Amniotic epithelial cell (primary cell): ENCODE data around the gene MINDY4.

ENCODE experiments used
- DNase-seq: peaks from one replicate; pipeline ENCODE4 v3.0.0-alpha.2; 2010; ENCODE audit warnings: low read depth

MINDY4 gene

DNA sequence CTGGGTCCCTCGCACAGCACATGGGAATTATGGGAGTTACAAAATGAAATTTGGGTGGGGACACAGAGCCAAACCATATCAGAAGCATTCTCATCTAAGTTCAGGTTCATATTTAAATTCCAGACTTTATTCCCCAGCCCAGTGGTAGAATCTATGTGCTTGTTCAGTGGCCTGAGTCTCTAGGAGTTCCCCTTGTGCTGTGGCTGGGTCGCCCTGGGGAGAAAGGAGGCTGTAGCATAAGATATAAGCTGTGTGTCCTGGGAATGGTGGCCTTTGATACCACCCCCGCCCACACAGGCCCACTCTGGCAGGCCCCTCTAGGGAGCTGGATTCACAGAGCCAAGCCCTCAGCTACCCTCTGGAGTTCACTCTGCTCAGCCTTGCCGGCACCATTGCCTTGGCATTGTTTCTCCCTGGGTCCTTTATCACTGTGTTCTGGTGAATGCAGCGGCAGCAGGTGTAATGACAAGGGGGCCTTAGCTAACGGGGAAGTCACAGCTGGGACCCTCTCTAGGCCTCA is 64.2 kb downstream of the MINDY4 start:
- no peak for DNase-seq

DNA sequence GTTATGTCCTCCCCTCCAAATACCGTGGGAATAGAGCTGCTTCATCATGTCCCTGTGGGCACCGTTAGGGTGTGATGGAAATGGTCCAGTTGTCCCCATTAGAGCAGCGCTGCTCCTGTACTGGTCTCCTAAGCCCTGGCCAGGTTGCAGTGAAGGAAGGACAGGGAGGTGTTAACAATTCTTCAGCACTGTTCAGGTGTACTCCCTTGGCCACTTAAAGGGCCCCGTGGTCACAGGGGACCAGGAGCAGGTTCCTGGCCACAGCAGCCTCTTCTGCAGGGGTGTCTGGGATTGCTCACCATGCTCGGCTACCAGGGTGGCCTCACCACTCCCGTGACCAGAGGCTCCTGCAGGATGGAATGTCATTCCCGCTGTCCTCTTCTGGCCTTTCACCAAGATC is 65.8 kb downstream of the MINDY4 start:
- no peak for DNase-seq

DNA sequence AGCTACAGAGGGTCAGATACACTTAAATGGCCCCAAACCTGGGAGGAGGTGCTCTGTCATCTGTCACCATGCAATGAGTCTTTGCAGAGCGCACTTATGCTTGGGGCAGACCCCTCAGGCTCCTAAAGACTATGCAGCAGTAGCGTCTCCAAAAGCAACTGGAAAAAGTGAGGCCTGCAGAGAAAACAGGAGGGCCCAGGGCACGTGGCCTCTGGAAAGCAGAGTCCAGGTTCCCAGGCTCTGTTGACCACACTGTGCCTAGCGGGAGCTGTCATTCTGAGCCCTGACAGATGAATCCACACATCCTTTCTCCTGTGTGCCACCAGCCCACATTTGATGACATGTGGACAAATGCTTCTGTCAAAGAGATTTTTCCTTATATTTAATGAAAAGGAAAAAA is 66.4 kb downstream of the MINDY4 start:
- DNase-seq, result no peak

DNA sequence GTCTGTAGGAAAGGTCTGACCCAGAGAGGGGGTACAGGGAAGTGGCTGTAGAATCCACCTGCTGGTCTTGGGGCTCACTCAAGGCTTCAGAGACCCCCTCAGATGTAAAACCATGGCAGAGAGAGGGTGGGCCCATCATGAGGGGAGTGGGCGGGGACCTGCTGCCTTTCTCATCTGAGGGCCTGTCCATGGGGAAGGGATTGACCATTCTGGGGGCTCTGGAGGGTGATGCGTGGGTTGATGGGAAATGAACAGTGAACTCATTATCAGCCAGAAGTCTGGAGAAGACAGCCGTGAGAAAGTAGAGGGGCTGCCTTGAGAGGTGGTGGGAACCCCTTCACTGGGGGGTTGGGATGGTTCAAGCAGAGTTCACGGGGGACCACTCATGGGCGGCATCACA is 66.8 kb downstream of the MINDY4 start:
- no peak for DNase-seq

DNA sequence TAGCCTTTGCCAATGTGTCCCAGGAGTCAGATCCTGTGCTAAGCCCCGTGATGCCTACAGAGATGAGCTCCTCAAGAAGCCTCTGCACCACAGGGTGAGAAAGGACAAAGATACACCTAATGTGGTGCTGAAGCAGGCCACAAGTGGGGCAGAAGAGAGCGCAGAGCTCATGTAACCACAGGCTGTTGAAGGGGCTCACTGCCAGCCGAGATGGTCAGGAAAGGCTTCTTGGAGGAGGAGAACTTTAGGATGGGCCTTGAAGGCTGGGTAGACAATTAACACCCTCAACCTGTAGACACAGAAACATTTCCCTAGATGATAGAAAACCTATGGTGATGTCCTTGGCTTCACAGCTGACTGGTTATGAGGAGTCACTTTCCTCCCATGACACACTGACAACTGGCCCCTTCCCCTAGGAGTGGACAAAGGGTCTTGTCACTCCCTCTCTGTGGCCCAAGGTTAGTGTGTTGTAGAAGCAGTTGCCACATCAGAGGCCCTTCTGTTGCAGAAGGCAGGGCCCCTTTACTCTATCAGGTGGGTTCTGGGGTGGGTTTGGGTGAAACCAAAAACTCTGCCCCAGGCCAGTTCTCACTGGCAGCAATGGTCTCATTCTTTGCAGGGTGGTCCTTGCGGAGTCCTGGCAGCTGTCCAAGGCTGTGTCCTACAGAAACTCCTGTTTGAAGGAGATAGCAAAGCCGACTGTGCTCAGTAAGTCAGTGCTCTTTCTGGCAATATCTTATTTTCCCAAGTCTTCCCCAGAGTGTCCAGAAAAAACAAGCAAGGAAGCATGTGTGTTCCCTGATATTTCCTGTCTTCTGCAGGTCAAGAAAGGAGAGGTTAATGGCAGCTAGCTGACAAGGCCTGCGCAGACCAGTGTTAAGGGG is 69.2 kb downstream of the MINDY4 start:
- DNase-seq, result no peak

DNA sequence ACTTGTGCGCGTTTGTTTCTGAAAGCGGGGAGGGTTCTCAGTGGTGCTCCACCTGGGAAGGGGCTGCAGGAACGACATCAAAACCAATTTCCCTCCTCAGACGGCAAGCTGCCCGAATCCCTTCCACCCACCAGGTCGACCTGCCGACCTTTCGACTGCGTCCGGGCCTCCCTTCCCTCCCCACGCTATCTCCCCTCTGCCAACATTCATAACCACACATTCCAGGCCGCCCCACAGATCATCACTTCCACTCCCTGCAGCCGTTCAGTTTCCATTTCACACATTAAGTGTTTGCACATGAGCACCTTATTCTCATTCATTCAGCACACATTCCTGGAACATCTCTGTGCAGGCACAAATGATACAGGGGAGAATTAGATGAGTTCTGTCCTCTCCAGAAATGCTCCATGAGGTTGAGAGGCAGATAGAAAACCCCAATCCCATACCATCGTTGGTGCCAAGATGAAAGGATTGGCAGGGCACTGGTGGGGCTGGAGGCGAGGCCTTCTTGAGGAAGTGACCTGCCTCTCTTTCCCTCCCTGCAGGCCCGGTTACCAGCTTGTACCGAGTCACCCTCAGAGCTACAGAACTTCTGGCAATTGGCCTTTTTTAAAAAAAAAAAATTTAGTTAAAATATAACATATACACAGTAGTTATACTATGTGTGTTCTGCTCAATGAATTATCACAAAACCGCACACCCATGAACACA is 70.0 kb downstream of the MINDY4 start:
- peak; percentile 58 for DNase-seq

DNA sequence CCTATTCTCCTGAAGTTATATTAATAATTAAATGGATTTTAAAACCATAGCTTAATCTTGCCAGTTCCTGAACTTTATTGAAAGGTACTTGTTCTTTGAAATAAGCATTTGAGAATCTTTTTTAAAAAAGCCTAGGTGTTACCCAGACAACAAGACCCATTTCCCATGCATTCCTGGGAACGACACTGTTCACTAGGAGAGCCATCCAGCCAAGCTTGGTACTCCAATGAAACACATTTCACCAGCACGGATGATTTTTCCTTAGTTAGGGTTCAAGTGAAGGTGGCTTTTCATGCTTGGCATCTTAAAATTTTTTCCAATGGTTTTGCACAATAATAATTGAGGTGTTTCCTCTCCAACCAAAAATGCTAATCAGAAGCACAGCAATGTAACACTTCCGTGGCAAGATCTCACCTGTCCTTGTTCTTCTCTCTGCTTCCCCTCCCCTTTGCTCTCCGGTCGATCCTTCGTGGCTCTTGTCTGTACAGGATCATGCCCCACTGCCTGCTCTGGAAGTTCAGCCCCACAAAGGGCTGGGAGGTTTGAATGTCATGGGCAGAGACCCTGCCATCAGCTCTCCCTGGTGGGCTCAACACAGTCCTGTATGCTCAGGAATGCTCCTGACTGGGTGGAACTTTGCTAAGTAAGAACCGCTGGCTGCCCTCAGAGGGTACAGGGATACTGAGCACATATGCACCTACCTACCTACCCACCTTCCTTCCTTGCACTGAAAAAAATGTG is 70.8 kb downstream of the MINDY4 start:
- DNase-seq, result no peak

DNA sequence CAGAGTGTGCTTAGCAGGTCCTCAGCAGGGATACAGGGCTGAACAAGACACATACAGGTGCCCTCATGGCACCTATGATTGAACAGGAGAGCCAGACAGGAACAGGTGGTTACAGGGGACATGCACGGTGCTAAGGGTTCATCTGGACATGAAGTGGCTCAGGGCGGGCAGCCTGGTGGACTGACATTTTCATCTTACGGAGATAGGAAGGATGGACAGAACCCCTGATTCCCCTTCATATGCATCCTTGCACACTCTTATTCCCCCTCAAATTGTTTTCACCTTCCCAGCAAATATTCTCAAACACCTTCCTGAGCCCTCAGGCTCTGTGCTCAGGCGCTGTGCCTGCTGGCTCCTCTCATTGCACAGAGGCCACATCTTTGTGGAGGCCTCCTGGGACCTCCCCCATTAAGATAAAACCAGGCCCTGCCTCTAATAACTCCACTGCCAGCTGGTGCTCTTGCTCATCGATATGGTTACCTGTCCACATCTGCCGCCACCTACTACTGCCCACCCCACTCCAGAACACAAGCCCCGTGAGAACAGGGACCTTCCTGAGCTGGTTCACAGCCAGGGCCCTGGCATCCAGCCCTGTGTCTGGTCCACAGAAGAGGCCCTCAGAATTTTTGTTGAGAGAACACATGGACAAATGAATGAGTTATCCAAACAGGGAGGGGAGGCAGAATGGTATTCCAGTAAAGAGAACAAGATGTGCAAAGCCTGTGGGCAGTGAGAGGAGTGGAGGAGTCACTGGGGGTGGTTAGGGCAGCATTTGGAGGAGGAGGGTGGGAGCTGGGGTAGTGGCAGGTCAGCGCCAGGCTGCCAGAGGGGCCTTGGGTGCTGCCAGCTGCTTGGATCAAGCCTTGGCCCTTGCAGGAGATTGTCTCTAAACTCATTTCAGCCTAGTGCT is 71.6 kb downstream of the MINDY4 start:
- peak; percentile 62 for DNase-seq

DNA sequence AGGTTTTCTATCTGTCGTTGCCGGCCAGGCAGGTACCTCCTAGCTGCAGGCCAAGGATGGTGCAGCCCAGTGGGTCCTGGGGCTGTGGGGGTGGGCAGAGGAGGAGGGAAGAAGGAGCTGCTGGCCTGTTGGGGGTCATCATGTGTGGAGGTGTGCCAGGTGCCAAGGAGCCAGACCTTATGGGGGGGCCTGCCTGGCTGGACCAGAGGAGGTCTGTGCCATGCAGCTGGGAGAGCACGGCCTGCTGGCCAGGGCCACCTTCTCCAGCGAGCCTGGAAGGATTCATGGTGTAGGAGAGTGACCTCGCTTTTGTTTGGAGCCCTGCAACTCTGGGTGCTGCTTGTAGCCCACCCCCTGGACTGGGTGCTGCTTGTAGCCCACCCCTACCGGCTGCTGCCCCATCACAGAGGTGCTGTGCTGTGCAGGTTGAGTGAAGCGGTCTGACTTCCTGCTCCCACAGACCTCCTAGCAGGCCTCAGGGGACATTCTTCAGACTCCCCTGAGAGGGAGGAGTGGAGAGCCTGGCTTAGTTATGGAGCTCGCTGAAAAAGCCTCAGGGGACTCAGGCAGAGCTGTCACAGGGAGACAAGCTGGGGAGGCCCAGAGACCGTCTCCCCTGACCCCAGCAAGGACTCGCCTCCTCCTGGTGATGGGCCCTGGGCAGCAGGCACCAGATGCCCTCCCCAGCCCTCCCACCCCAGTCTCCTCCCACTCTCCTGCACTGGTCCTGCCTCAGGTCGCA is 72.7 kb downstream of the MINDY4 start:
- no peak for DNase-seq

DNA sequence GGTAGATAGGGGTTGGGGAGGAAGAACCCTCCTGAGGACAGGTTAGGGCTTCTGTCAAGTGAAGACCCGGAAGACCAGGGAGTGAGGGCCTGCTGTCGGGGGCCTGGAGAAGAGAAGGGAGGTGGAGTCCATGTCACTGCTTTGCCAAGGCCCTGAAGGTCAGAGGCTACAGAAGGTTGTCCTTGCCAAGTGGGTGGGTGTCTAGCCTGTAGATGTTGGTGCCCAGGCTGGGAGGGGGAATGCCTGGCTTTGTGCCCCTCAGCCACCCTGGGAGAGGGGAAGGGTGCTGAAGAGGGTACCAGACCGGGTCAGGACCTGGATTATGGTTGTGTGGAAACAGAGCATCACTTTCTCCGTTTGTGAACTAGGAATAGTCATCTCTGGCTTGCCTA is 73.3 kb downstream of the MINDY4 start:
- no peak for DNase-seq

DNA sequence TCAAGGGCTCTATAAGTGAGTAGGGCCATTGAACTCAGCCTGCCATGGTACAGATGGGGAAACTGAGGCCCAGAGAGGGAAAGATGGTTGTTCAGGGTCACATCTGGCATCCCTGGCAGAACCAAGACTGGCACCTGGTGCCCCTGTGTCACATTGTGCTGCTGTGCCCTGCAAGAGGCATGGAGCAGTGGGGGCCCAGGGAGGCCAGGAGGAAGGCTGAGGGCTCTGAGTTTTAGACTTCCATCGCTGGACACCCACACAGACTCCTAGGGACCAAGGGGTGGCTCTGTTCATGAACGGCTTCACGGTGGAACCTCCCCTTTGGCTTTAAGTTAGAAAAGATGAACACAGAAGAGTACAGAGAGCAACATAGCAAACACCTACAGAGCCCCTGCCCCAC is 73.7 kb downstream of the MINDY4 start:
- DNase-seq, result no peak

DNA sequence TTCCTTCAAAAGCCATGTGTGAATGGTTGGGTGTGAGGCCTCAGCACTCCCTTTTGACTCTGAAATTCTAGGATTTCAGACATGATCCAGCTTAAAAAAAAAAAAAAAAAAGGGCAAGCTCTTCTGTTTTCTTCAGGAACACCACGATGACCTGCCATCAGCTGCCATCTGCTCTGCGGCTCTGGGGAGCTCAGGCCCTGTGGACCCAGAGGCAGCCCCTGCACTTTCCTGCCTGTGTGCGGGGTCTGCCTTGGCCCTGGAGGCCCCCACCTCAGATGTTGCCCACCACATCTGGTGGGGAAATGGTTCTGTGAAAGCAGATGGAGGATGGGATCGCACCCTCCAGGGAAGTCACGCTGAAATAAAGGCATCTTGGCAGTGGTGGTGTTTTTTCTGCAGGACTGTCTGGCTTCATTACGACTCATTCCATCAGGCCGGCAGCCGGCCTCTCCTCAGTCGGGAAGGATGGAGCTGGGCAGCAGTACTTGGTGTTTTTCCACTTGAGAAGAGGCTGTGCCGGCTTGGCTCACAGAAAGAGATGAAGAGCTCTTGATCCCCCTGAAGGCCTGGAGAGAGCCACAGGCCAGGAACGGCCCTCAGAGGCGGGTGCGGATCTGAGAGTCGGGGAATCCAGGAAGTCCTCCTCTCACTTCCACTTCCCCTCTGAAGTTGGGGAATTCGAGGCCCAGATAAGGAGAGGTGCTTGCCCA is 74.4 kb downstream of the MINDY4 start:
- DNase-seq, result peak; percentile 37

DNA sequence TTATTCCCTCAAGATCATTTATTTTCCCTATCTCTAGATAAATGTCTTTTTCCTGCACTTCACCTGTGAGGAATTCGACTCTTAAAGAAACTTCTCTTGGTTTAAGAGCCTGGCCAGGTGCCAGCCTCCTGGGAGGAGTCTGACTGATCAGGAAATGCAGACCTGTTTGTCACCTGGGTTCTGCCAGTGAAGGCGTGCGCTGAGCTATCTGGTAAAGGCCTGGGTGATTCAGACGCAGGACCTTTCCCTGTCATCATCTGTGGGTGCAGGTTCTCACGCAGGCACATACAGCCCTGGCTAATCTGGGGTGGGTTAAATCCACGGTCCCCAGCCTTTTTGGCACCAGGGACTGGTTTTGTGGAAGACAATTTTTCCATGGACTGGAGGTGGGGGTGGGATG is 75.2 kb downstream of the MINDY4 start:
- DNase-seq, result no peak

DNA sequence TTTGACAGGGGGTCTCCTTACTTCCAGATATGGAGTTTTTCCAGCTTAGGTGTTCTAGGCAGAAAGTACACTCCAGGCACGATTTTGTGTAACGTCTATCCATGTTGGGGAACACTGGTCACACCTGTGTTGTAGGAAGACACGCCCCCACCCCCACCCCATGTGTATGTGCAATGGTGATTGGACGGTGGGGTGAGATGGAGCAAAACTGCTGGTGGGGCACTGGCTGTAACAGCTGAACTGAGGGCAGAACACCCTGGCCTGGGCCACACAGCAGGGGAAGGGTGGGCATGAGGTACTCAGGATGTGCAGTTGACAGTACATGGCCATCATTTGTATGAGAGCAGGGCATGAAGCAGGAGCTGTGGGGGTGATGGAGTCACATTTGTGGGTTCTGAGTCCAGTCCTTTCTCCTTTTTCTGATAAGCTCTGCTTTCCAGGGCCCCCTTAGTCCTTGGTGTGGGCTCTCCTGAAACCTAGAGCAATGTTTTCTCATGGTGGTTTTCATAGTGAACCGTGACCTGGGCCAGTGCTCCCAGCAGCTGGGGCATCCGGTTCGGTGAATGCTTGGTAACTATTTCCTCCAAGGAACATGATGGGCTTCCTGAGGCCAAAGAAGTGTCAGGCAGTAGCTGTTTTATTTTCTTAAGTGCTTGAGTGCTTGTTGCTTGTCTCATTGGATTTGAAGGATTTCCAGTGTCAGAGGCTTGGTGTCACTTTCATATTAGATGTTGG is 77.1 kb downstream of the MINDY4 start:
- no peak for DNase-seq

DNA sequence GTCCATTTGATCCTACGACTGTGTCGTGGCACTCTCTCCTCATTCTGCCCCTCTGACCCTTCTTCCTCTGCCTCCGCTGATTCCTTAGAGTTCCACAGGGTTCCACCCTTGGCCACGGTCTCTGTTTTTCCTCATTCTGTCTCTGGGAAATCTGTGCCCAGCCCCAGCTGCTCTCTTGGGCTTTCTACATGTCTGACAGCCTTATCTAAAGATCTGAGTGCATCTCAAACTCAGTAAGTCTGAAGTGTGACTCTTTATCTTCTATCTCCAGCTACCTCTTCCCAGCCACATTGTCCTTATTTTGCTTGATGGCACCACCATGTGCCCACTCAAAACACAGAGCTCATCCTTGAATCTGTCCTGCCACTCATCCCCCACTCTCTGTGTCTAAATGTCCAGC is 78.3 kb downstream of the MINDY4 start:
- DNase-seq, result no peak

DNA sequence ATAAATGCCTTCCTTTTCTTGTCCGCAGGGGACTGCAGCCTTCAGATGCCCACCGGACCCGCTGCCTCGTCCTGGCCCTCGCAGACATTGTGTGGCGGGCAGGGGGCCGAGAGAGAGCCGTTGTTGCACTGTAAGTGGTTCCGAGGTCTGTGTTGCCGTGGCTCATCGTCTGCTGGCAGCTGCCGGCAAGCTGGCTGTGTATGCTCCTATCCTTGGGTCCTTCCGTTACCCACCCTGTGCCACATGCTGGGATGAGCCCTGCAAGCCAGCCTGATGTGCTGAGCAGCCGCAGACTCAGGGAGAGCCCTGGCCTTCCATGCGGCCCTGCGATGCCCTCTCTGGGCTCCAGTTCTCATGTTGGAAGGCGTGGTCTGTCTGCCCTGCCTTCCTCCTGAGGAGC is 79.2 kb downstream of the MINDY4 start:
- DNase-seq, result no peak

DNA sequence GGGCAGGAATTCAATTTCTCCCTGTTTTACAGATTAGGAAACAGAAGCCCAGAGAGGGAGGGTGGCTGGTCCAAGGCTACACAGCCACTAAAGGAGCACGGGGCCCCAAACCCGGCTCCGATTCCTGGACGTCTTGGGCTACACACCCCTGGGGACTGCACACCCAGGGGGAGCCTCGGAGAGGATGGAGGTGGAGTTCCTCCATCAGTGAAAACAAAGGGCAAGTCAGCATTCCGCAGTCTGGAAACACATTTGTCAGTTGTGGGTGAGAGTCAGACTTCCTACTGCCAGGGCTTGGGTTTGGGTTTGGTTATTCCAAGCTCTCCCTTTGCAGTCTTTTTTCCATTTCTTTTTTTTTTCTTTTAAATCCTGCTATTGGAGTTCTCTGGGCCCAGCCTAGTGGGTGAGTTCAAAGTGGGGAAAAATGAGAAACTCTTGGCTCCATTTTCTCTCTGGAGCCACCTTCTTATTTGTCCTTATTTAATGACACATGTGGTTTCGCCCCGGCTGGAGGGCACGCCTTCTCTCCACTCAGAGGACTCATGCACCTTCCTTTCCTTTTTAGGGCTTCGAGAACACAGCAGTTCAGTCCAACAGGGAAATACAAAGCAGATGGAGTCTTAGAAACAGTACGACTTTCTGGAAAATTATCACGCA is 80.6 kb downstream of the MINDY4 start:
- DNase-seq, result no peak

DNA sequence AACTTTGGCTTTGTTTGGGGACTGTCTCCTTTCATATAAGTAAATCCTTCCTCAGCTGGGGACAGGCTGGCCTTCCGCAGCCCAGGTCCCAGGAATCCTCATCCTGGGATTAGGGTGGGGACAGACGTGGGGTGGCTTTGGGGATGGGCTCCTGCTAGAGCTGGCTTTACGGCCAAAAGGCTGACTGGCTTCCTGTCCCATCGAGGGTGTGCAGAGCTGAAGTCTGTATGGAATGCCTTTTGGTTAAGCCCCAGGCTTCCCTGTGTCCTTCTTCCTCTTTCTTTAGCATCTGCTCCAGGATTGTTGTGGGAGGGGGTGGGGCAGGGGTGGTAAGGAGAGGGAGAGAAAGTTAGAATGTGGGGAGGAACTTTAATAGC is 81.1 kb downstream of the MINDY4 start:
- no peak for DNase-seq

DNA sequence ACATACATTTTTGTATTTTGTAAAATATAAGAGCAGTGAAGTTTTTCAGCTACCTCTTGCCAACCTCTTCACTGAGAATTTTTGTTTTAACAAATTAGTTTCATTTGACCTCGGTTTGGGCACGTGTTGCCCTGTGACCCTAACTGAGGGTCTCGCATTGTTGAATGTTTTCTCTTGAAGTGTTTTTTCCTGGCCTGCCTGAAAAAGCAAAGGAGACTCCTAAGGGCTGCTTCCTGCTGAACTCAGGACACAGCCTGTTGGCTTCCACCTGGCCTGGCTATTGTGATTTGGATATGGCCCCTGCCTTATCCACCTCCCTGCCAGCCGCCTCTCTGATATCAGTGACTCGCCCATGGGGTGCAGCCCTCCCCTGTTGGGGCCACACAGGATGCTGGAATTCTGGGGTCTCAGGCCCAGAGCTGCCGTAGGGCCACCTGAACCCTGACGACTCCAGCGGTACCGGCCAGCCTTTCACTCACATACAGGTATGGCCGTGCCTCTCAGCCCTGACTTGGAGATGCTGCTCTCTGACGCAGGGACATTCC is 81.6 kb downstream of the MINDY4 start:
- no peak for DNase-seq
